ENCODE data around the gene GPR107. TPM values are rescaled to one million over a fixed set of nuclear protein-coding genes. Genes with fewer than 3 reads are reported as not detected.

The GPR107 gene
- total and polyA plus RNA-seq, 2 experiments from 2014 or later = 8.0 to 18.9 TPM

- Histone ChIP-seq H3K36me3 (ENCODE audit: low read depth) (no peaks in the 10 kb centered on the region), H3K27me3 (replicated peaks; ENCODE audit: insufficient read depth) (no peaks in the 10 kb centered on the region), H3K4me3 (no peak overlapping the region), H3K4me1 (ENCODE audit: insufficient read depth) (peaks cover 15% of the 10 kb centered on the region), H3F3A (ENCODE audit: insufficient read depth) (peaks cover 9% of the 10 kb centered on the region; the same call in 1 of the 2 replicates), H2AFZ (no peak overlapping the region), H3K79me2 (ENCODE audit: insufficient read depth) (peaks cover 30% of the 10 kb centered on the region), H3K27ac (no peak overlapping the region), H3K9me3 (ENCODE audit: low read depth) (no peaks in the 10 kb centered on the region), H3K9ac (no peak overlapping the region), H4K20me1 (ENCODE audit: insufficient read depth) (no peaks in the 10 kb centered on the region), H3K4me2 (ENCODE audit: unreplicated experiment) (no peak overlapping the region), H3K9me2 (ENCODE audit: insufficient read depth) (no peaks in the 10 kb centered on the region)
- 80 to 83% methylated on average over 11 of the region's 11 CpGs for WGBS, 2 experiments (ENCODE audit: low coverage in 1 of 2, low lambda C conversion rate in 2 of 2, missing lambda C conversion rate in 2 of 2)
- in situ Hi-C loops (cut with MboI) = loop anchor here (25.0 kb wide), 1 partner anchor 162 kb away; no protein-coding TSS in a partner anchor
- DNase-seq = no peak
- no peak for TF ChIP-seq EZH2phosphoT487 (IDR thresholded peaks at IDR 0.05; ENCODE audit: insufficient read depth, low read depth)
- no peak for TF ChIP-seq EZH2 (IDR thresholded peaks at IDR 0.05; ENCODE audit: insufficient read depth, poor library complexity, severe bottlenecking)
Measured at GRCh38 chr9:130049431-130050210, 4.1 kb upstream of the GPR107 start.

DNA sequence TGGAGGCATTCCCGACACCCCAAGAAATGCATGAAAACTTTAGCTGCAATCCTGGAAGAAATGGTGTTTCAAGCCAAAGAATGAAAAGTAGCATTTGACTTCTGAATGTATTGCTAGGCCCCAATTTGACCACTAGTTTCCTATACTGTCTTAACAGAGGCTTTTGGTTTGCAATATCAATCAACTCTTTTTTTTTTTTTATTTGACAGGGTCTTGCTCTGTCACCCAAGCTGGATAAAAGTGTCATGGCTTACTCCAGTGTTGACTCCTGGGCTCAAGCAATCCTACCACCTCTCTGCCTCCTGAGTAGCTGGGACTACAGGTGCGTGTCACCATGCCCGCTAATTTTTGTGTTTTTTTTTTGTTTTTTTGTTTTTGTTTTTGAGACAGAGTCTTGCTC is 3.2 kb upstream of the GPR107 start:
- H4K20me1 ChIP-seq (ENCODE audit: insufficient read depth) = no peaks in the 10 kb centered on the region
- H3K27ac ChIP-seq = no peak overlapping the region
- peaks cover 8% of the 10 kb centered on the region; the same call in 1 of the 2 replicates for H3F3A ChIP-seq (ENCODE audit: insufficient read depth)
- 95 to 97% methylated on average over 3 of the region's 3 CpGs for WGBS, 2 experiments (ENCODE audit: low coverage in 1 of 2, low lambda C conversion rate in 2 of 2, missing lambda C conversion rate in 2 of 2)
- no peaks in the 10 kb centered on the region for H3K9me3 ChIP-seq (ENCODE audit: low read depth)
- no peaks in the 10 kb centered on the region for H3K36me3 ChIP-seq (ENCODE audit: low read depth)
- no peak for DNase-seq
- peaks cover 39% of the 10 kb centered on the region for H3K79me2 ChIP-seq (ENCODE audit: insufficient read depth)
- in situ Hi-C loops (cut with MboI) = loop anchor here (25.0 kb wide), 1 partner anchor 163 kb away; no protein-coding TSS in a partner anchor
- no peaks in the 10 kb centered on the region for H3K9me2 ChIP-seq (ENCODE audit: insufficient read depth)
- no peak overlapping the region for H3K9ac ChIP-seq
- H3K4me2 ChIP-seq (ENCODE audit: unreplicated experiment) = no peak overlapping the region
- no peak for TF ChIP-seq EZH2phosphoT487 (IDR thresholded peaks at IDR 0.05; ENCODE audit: insufficient read depth, low read depth)
- TF ChIP-seq EZH2 (IDR thresholded peaks at IDR 0.05; ENCODE audit: insufficient read depth, poor library complexity, severe bottlenecking) = no peak
- peaks cover 18% of the 10 kb centered on the region for H3K4me1 ChIP-seq (ENCODE audit: insufficient read depth)
- no peak overlapping the region for H2AFZ ChIP-seq
- no peaks in the 10 kb centered on the region for H3K27me3 ChIP-seq (replicated peaks; ENCODE audit: insufficient read depth)
- no peak overlapping the region for H3K4me3 ChIP-seq

DNA sequence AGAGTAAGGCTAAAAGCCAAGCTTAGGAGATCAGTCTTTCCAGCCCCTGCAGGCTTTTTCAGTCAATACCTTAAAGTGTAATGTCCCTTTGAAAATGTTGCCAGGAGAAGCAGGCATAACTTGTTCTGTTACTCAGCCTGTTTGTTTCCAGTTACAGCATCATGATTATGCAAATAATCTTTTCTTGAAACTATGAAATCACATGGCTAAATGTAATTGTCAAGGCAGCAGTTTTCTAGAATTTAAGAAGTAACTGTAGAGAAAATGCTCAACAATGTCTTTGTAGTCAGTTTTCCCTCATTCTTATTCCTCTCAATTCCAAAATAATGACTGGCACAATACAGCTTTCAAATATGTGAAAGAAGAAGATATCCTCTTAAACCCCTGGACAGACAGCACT is 1.9 kb upstream of the GPR107 start:
- no peaks in the 10 kb centered on the region for H3K36me3 ChIP-seq (ENCODE audit: low read depth)
- peak overlapping the region; percentile 92 for H3K4me2 ChIP-seq (ENCODE audit: unreplicated experiment)
- H2AFZ ChIP-seq = no peak overlapping the region
- TF ChIP-seq EZH2 (IDR thresholded peaks at IDR 0.05; ENCODE audit: insufficient read depth, poor library complexity, severe bottlenecking) (no peak), EZH2phosphoT487 (IDR thresholded peaks at IDR 0.05; ENCODE audit: insufficient read depth, low read depth) (no peak)
- in situ Hi-C loops (cut with MboI) = loop anchor here (25.0 kb wide), 1 partner anchor 165 kb away; no protein-coding TSS in a partner anchor
- H3K9me2 ChIP-seq (ENCODE audit: insufficient read depth) = no peaks in the 10 kb centered on the region
- peak; percentile 55 for DNase-seq
- no peaks in the 10 kb centered on the region for H4K20me1 ChIP-seq (ENCODE audit: insufficient read depth)
- H3K27ac ChIP-seq = no peak overlapping the region
- H3K4me3 ChIP-seq = no peak overlapping the region; the same call in 1 of the 2 replicates
- 0 out of 2 replicates have a peak overlapping the region, but pooled peaks have one; percentile 20 for H3K9ac ChIP-seq
- no peaks in the 10 kb centered on the region for H3K27me3 ChIP-seq (replicated peaks; ENCODE audit: insufficient read depth)
- peaks cover 18% of the 10 kb centered on the region for H3K4me1 ChIP-seq (ENCODE audit: insufficient read depth)
- H3K9me3 ChIP-seq (ENCODE audit: low read depth) = no peaks in the 10 kb centered on the region
- no peaks in the 10 kb centered on the region for H3F3A ChIP-seq (ENCODE audit: insufficient read depth)
- H3K79me2 ChIP-seq (ENCODE audit: insufficient read depth) = peaks cover 53% of the 10 kb centered on the region

GRCh38 chr9:130053109-130053503 is 600 bp upstream of the GPR107 start:
- Histone ChIP-seq H3K4me1 (ENCODE audit: insufficient read depth) (peaks cover 18% of the 10 kb centered on the region), H3K79me2 (ENCODE audit: insufficient read depth) (peaks cover 65% of the 10 kb centered on the region), H3K9ac (peak overlapping the region; percentile 97), H3F3A (ENCODE audit: insufficient read depth) (no peaks in the 10 kb centered on the region), H3K27me3 (replicated peaks; ENCODE audit: insufficient read depth) (no peaks in the 10 kb centered on the region), H3K4me2 (ENCODE audit: unreplicated experiment) (peak overlapping the region; percentile 92), H2AFZ (peak overlapping the region; percentile 91), H3K9me2 (ENCODE audit: insufficient read depth) (no peaks in the 10 kb centered on the region), H3K9me3 (ENCODE audit: low read depth) (no peaks in the 10 kb centered on the region), H3K4me3 (peak overlapping the region; percentile 97), H4K20me1 (ENCODE audit: insufficient read depth) (no peaks in the 10 kb centered on the region), H3K36me3 (ENCODE audit: low read depth) (no peaks in the 10 kb centered on the region), H3K27ac (peak overlapping the region; percentile 78)
- no peak for DNase-seq
- in situ Hi-C loops (cut with MboI) = loop anchor here (25.0 kb wide), 1 partner anchor 166 kb away; no protein-coding TSS in a partner anchor
- WGBS, 2 experiments (ENCODE audit: low coverage in 1 of 2, low lambda C conversion rate in 2 of 2, missing lambda C conversion rate in 2 of 2) = 8 to 9% methylated on average over 9 of the region's 9 CpGs
- TF ChIP-seq EZH2 (IDR thresholded peaks at IDR 0.05; ENCODE audit: insufficient read depth, poor library complexity, severe bottlenecking) (no peak), EZH2phosphoT487 (IDR thresholded peaks at IDR 0.05; ENCODE audit: insufficient read depth, low read depth) (no peak)

Data from GM23248 (cell line).